PFSK-1 (cell line): ENCODE results near the gene TRAFD1.

Experiments used
- POLR2AphosphoS5 ChIP-seq: IDR thresholded peaks from 2 replicates; pipeline ENCODE4 v1.6.1; 2012; ENCODE audit warnings: low read depth, mild to moderate bottlenecking, control low read depth, low read length, moderate library complexity
- REST ChIP-seq, 2 experiments: IDR thresholded peaks; 2 replicates each; pipeline versions ENCODE4 v1.6.1 to v1.8.0; 2011 to 2012; ENCODE audit warnings: low read depth in 2 of 2, low read length in 2 of 2, control low read depth in 1 of 2, inconsistent platforms in 1 of 2, mild to moderate bottlenecking in 1 of 2, moderate library complexity in 1 of 2; ENCODE audit not compliant: insufficient read depth in 1 of 2
- TAF1 ChIP-seq: IDR thresholded peaks from 2 replicates; pipeline ENCODE4 v1.6.1; 2012; ENCODE audit warnings: low read length, control low read depth, borderline replicate concordance; ENCODE audit not compliant: insufficient read depth

- TF ChIP-seq POLR2AphosphoS5 = no peak
- TF ChIP-seq TAF1 = no peak
- no peak for TF ChIP-seq REST (IDR thresholded peaks at IDR 0.05; ENCODE audit: insufficient read depth in 1 of 2, low read depth in 2 of 2, low read length in 2 of 2)
These were observed 72.9 kb downstream of the TRAFD1 start for GRCh38 chr12:112198120-112198733.
